ENCODE data around the gene DCLRE1A.

The DCLRE1A gene

GRCh38 chr10:113788604-113789083, 65.2 kb downstream of the DCLRE1A start:
- DNase-seq (ENCODE audit: low read depth in 2 of 2) = no peak
